Kidney capillary endothelial cell (primary cell): ENCODE measurements around the gene FADS1.

Experiments used
- DNase-seq: peaks from one replicate; pipeline ENCODE4 v3.0.0-alpha.2; 2018; ENCODE audit warnings: low spot score

The FADS1 gene

DNA sequence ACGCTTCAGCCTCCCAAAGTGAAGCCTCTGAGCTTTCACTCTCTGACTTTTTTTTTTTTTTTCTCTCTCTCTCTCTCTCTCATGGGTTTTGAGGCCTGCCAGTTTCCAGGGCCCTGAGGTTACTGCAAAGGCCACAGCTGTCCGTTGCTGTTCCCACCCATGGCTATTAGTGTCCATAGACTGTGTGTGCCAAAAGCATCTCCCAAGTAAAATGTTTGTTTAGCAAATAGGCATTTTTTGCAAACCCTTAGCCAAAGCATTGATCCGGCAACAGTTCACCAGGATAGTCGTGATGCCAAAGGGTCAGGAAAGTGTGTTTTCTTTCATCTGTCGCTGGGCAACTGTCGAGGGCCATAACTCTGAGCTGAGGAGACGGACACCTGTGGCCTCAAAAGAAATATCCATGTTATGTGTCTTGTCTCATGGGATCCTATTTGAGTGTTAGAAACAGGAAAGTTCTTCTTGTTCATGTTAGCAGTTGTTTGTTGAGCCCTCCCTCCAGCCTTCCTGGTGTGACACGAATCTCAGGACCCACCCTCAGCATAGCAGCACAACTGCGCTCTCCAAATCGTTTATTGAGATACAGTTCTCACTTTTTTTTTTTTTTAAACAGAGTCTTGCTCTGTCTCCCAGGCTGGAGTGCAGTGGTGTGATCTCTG lies 29.7 kb upstream of the FADS1 start:
- DNase-seq, result no peak

DNA sequence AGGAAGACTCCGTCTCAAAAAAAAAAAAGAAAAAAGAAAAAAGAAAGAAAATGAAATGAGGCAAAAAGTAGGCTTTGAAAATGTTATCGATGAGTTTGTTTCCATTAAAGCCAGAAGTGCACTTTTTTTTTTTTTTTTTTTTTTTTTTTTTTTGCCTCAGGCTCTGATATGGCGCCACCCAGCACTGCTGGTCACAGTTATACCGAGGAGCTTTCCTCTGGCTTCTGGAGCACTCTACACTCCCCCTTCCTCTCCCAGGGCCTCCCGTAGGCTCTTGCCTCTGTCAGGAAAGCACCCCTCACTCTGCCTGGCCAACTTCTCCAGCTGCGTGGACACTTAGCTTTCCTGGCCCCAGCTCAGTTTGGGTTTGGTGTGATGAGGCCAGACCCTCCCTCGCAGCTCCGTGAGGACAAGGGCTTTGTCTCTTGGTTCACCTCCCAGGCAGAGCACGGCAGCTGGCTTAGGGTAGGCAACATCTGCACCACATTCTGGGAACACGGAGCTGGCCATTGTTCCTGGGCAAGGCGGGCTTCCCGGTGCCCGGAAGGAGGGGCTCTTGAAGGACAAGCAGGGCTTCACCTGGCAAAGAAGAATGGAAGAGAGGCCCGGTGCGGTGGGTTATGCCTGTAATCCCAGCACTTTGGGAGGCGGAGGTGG lies 28.2 kb upstream of the FADS1 start:
- no peak for DNase-seq

DNA sequence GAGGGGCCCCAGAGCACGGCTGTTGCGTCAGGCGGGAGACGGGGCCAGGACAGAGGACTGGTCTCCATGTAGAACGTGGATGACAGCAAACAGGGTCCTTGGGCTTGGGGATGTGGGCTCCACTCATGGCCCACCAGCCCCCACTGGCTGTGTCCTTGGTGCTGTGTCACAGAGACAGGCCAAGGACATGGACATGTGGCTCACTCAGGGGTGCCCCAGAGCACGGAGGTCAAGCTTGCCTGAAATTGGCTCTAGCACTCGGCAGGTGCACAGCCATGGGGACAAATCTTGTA lies 25.7 kb upstream of the FADS1 start:
- no peak for DNase-seq

DNA sequence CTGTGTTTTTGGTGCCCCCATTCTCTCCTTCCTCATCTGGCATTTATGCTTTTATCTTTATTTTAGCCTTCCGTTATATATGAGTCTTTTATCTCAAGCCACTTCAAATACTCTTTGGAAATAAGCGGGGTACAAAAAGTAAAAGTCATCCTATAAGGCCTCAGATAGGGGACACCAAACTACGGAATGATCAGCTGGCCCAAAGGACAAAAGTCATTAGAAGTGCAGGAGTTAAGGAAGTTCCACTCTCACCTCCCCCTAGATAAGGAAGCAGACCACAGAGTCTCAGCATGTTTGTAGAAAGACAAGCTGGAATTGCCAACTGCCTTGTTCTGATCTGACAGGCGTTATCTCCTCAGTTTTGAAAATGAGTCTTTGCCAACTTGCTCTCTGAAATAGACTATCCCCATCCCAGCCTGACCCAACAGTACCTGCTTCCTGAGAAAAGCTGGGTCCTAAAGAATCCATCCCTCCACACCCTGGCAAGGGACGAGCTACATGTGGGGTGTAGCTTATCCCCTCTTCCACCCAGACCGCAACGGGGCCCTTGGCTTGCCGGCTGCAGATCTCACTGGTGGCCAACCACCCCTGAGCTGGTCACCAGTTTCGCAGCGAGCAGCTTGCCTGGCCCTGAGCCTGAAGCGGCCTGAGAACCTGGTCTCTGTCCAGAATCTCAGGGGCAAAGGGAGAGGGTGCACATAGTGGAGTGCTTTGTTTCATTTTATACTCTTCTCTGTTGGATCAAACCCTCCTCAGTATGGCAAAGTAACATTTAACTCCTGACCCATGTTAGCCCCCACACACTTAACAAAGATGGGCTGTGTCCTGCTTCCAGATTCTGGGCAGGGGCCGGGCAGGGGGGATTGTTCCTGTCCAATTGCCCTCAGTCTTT lies 25.1 kb upstream of the FADS1 start:
- no peak for DNase-seq

DNA sequence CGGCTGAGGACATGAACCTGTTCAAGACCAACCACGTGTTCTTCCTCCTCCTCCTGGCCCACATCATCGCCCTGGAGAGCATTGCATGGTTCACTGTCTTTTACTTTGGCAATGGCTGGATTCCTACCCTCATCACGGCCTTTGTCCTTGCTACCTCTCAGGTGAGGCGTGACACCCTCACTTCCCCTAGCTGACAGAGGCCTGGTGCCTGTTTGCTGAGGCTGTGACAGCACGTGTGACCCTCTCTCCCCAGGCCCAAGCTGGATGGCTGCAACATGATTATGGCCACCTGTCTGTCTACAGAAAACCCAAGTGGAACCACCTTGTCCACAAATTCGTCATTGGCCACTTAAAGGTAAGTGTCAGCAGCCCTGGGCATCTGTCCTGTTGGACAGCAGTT lies 23.6 kb upstream of the FADS1 start:
- DNase-seq, result no peak

DNA sequence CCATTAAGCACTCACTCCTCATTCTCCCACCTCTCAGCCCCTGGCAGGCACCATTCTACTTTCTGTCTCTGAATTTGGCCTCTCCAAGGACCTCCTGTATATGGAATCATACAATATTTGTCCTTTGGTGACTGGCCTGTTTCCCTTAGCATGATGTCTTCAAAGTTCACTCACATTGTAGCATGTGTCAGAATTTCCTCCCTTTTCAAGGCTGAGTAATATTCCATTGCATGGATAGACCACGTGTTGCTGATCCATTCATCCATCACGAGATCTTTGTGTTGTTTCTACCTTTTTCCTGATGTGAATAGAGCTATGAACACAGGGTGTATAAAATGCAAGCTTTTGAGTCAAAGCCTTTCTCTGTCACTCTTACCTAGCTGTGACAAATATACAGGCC lies 22.9 kb upstream of the FADS1 start:
- DNase-seq, result no peak

DNA sequence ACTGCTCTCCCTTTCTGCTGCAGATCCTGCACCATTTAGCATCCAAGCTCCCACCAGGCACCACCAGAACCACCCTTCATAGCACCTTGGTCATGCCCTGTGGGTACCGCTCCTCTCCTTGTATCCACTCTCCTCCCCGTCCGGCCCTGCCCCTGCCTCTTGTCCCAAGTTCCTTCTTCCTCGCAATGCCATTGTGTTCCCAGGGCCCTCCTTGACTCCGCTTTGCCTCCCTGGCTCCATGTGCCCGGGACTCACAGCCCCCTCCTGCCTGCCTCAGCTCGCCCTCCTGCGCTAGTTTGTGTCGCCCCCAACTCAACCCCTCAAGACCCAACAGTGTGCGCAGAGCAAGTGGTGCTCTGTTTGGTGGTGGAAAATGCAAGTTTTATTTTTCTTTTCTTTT lies 22.1 kb upstream of the FADS1 start:
- DNase-seq, result no peak

DNA sequence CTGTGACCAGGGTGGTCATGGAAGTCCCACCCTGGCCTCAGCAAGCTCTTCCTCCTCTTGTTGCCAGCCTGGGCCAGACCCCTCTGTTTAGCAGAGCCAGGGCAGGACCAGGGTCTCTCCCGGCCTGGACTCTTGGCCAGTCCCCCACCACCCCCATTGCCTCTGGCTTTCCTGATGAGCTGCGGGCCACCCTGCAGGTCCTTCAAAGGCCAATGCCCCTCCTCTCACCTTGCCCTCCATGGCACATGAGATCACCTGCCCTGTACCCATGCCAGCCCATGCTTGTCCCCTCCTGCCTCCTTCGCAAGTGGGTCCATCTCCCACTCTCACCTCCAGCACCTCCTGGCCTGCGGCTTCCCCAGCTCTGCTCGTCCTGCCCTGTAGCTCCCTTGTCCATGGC lies 21.7 kb upstream of the FADS1 start:
- no peak for DNase-seq

DNA sequence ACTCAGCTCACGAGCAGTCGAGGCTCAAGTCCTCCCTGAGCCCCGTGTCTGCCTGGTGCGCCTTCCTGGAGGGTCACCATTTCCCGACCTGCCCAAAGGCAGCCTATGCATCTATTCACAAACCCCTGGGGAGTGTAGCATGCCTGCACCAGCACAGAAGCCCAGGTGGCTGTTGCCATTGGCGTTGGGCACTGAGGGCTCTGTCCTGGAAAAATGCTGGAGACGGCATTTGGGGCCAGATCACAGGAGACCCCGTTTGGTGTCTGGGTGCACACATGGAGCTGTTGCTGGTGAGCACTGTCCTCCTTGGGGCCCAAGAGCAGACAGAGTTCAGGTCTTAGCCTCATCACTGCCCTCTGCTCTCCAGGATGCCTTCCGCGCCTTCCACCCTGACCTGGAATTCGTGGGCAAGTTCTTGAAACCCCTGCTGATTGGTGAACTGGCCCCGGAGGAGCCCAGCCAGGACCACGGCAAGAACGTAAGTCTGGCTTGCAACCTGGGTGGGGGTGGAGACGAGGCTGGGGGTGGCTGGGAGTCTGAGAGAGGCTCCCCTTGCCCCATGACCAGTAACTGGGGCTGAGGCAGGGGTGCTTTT lies 20.7 kb upstream of the FADS1 start:
- no peak for DNase-seq

DNA sequence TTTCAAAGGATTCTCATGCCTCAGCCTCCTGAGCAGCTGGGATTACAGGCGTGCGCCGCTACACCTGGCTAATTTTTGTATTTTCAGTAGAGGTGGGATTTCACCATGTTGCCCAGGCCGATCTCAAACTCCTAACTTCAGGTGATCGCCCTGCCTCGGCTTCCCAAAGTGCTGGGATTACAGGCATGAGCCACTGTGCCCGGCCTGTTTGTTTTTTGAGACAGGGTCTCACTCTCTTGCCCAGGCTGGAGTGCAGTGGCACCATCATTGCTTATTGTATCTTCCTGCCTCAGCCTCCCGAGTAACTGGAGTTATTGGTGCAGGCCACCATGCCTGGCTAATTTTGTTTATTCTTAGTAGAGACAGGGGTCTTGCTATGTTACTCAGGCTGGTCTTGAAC lies 19.4 kb upstream of the FADS1 start:
- DNase-seq, result no peak

DNA sequence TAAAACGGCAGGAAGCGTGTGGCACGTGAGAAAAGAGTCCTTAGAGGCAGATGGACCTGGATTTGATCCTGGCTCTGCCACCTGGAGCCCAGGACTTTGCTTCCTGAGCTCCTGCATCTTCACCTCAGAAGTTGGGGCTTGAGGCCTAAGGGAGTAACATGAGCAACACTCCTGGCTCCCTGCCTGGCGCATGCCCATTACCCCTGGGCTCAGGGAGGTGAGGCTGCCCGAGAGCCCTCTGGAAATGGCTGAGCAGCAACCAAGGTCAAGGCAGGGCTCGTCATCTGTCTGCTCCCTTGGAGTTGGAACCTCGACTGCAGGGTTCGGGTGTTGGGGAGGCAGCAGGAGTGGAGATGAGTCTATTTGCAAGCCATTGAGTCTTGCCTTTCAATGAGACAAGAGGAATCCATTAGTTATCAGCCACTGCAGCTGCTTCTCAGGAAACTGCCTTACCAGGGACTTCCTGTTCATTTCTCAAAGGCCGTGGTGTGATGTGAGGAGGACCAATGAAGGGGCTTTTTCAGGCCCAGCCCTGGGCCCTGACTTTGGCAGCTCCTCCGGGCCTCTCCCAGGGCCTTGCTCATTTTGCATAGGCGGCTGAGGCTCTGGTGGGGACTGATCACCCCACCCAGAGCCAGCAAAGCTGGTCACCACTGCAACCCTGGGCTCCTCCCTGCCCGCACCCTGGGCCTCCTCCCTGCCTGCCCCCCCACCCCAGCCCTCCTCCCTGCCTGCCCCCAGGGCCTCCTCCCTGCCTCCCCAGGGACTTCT lies 17.7 kb upstream of the FADS1 start:
- peak; percentile 88 for DNase-seq

DNA sequence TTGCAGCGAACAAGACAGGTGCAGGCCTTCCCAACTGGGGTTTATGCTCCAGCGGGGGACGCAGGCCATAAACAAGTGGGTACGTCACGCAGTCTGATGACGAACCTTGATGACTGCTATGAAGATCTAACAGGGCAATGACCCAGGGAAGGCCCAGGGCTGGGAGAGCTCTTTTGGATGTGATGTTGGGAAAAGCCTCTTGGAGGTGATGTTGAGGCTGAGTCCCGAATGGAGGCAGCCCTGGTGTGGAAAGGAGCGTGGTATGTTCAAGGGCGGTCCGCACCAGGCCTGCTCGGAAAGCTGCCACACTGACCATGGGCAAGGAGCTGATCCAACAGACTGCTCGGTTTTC lies 17.1 kb upstream of the FADS1 start:
- no peak for DNase-seq

DNA sequence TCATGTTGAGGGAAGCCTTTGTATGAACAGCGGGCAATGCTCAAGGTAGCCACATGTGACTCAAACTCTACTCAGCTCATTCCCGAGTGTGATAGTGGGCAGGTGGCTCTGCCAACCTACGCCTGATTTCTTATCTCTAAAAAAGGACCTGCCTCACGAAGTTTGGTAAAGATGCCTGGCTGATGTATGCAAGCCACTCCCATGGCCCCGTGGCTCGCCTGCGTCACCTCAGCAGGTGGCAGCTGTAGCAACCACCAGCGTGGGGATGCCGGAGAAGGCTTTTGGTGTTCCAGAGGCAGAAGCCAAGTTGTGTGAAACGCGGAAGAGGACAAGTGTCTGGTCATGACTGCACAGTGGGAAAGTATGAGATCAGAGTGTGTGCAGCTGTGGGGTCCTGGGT lies 16.7 kb upstream of the FADS1 start:
- DNase-seq, result no peak

DNA sequence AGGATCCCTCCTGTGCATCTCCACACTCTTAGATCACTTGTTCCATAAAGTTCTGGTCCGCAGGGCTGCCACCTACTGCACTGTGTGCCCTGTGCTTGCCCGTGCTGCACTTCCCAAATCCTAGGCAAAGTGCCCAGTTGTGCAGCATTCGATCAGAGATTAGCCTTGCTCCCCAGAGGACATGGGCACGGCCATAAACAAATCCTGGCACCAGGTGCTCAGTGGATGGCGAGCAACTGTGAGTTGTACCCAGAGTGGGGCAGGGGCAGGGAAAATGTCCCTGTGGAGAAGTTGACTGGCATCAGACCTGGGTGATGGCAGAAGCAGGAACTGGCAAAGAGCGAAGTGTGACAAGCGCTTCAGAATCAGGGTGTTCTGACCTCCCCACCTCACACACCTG lies 16.0 kb upstream of the FADS1 start:
- DNase-seq, result no peak

DNA sequence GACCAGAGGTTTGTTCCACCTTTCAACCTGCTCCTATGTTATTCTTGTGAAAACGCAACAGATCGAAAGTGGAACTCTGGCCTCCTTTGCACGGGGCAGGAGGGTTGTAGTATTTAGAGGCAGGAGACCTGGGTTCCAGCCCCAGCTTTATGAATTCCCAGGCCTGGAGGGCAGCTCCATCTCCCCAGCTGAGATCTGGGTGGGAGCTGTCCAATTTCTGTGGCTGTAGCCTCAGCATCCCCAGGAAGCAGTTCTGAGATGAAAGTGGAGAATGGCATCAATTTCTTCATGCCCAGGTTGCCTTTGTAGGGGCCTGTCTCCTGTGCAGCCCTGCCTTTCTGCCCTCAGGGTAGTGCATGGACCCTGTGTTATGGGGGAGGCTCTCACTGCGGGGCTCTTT lies 15.4 kb upstream of the FADS1 start:
- no peak for DNase-seq

DNA sequence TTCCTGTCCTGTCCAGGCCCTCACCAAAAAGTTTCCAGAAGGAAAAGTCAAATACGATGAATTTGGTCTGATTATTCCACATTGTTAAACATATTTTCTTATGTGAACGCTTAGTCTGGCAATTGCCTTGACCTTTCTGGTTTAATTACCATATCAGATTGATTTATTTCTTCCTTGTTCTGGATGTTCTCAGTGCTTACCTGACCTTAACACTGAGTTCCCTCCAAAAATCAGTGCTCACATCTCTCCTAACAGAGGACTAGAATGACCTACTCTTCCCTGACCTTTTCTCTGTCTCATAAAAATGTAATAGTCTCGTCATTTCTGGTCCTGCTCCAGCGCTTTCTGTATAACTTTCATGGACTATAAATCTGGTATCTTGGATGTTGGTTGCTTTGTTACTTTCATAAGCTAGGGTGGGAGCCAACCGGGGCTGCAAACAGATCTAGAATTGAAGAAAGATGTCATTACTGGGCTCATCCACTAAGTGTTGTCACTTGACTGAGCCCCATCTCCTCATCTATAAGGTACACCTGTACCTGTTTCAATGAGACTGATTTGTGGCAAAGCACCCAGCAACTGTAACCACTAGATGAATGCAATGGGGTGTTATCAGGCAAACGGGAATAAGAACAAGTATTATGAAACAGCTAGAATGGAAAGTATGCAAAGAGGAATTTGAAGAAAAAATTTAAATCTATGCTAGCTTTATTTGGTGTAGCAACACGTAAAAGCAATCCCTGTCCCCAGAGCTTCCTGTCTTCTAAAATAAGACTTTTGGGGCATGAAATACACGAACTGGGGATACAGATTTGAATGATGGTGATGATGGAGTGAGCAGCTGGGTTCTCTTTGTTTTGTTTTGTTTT lies 13.7 kb upstream of the FADS1 start:
- no peak for DNase-seq

DNA sequence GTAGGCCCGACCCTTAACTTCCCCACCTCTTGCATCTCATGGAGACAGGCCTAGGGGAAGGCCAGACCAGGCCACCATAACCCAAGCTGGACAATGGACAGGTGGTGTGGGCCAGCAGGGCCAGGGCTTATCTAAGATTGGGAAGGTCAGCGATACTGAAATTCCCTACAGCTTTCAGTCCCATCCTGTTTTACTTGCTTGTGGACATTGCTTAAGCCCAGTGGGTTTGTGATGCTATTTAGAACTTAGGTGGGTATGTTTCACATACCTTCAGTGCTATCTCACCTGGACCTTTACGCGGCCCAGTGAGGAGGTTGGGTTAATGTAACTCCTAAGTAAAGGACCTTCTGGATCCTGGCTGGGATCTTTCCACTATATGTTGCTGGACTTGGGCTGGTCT lies 13.0 kb upstream of the FADS1 start:
- DNase-seq, result no peak

DNA sequence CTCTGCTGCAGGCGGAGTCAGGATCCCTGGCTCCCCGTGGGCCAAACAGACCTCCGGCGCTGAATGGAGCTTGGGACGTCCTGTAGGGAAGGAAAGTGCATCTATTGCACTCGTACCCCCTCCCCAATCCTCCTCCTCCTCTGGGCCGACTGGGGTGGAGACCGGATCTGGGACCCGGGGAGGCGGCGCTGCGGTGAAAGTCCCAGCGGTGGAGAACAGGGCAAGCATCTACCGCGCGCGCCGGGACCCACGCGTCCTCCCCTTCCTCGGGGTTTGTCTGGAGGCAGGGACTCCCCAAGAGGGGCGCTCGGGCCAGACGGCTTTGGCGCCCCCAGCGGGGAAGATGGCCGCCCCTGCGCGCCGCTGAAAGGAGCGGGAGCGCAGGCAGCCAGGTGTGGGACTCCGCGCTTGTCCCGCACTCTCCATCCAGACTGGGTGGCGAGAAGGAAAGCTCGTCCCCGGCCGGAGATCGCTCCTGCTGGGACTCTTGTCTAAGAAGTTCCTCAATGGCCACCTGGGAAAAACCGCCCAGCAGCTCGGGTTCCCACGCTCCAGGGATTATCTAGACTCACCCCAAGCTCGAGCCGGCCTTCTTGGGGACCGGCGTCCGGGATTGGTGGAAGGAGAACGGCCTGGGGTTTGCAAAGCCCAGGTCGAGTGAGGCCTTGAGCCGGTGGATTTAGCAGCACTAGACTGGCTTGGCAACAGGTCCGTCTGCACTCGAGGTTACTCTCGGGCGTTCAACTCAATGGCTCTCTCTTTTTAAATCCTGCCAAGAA lies 12.0 kb upstream of the FADS1 start:
- DNase-seq, result peak; percentile 23

DNA sequence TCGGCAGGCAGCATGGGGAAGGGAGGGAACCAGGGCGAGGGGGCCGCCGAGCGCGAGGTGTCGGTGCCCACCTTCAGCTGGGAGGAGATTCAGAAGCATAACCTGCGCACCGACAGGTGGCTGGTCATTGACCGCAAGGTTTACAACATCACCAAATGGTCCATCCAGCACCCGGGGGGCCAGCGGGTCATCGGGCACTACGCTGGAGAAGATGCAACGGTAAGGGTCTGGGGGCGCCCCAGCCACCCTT lies 11.5 kb upstream of the FADS1 start:
- no peak for DNase-seq

DNA sequence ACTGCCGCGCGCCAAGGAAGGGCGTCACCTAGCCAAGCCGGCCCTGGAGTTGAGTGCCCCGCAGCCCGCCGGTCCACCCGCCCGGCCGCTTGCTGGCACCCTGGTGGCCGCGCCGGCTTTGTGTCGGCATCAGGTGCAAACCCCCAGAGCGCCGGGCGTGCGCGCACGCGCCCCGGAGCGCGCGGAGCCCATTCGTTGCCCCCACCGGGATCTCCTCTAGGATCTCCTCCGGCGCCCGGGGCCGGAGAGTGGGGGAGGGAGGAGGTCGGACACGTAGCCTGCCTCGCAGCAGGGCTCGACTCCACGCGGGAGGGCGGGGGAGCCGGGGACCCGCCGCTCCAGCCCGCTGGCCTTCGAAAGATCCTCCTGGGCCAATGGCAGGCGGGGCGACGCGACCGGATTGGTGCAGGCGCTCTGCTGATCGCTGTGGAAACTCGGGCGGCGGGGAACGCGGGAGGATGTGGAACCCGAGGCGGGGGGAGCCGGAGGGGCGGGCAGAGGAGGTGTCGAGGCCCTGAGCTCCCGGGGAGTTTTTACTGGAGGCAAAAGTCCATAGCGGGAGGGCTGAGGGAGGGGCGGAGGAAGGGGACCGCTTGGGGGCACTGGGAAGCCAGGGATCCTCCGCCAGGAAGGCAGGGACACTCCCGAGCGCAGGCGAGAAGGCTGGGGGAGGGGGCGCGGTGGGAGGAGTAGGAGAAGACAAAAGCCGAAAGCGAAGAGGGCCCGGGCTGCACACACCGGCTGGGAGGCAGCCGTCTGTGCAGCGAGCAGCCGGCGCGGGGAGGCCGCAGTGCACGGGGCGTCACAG lies 11.0 kb upstream of the FADS1 start, which contains the start of gene FADS2:
Gene FADS2, plus strand, starts transcription at position 730 of the 808 bp plus-strand sequence. CDS start 91 bp downstream, outside the sequence.
- DNase-seq, result peak; percentile 76
